ENCODE results near the gene MEI1.

GRCh38 chr22:41739576-41739975 is 40.3 kb downstream of the MEI1 start:
- TF ChIP-seq CTCF (IDR thresholded peaks at IDR 0.05) = no peak
- TF ChIP-seq POLR2A (IDR thresholded peaks at IDR 0.05) = no peak

Data from testis (tissue), 2 donors.